CD4-positive, alpha-beta T cell (primary cell): ENCODE data around the gene SNTB2. TPM values are rescaled to one million over a fixed set of nuclear protein-coding genes. Genes with fewer than 3 reads are reported as not detected.

Experiments
- ATAC-seq: fragments of 200-7000 bp; cut with Tn5 transposase; one replicate; pipeline ENCODE4 v1.10.0; 2022; ENCODE audit warnings: mild to moderate bottlenecking; ENCODE audit not compliant: poor library complexity
- CTCF ChIA-PET: fragments of 350-600 bp; sonication (Branson Sonifier 250); formaldehyde crosslinking; loops from one replicate; lab custom pipeline; 2021; ENCODE audit warnings: antibody characterized with exemption, inconsistent platforms; lab: Charles Lee
- POLR2A ChIA-PET: fragments of 350-600 bp; sonication (Branson Sonifier 250); formaldehyde crosslinking; loops from one replicate; lab custom pipeline; 2021; ENCODE audit warnings: antibody characterized with exemption, inconsistent platforms; lab: Charles Lee
- DNase-seq, 14 experiments: peaks; one replicate each; pipeline ENCODE4 v3.0.0-alpha.2; 2013 to 2020; ENCODE audit warnings: mixed read lengths in 2 of 14
- H3K27ac ChIP-seq, 2 donors: one replicate each; pipeline versions ENCODE4 v1.5.1 to v1.7.0; 2013; ENCODE audit warnings: low read length in 2 of 2, low read depth in 1 of 2, mild to moderate bottlenecking in 1 of 2
- H3K27me3 ChIP-seq, 2 experiments: 1 replicate in 1 of 2; 2 replicates in 1 of 2; pipeline versions ENCODE4 v1.6.1 to v1.7.0; 2013; ENCODE audit warnings: low read length in 2 of 2, control low read depth in 1 of 2, mild to moderate bottlenecking in 1 of 2, moderate library complexity in 1 of 2; ENCODE audit not compliant: insufficient read depth in 2 of 2, control insufficient read depth in 1 of 2
- H3K36me3 ChIP-seq: one replicate; pipeline ENCODE4 v1.6.1; 2013; ENCODE audit warnings: low read length, control low read depth; ENCODE audit not compliant: insufficient read depth
- H3K4me1 ChIP-seq: one replicate; pipeline ENCODE4 v1.6.1; 2013; ENCODE audit warnings: low read length, control low read depth; ENCODE audit not compliant: insufficient read depth
- H3K4me3 ChIP-seq: one replicate; pipeline ENCODE4 v1.5.1; 2013; ENCODE audit warnings: mild to moderate bottlenecking, low read length, moderate library complexity
- H3K9me3 ChIP-seq, 2 experiments: 1 replicate in 1 of 2; 2 replicates in 1 of 2; pipeline versions ENCODE4 v1.6.1 to v1.7.0; 2013; ENCODE audit warnings: low read length in 2 of 2, mild to moderate bottlenecking in 2 of 2, control low read depth in 1 of 2, moderate library complexity in 1 of 2; ENCODE audit not compliant: control insufficient read depth in 1 of 2, insufficient read depth in 1 of 2
- H3K27ac Mint-ChIP-seq: one replicate; pipeline ENCODE4 v1.8.0; 2020; ENCODE audit warnings: mixed read lengths
- H3K27me3 Mint-ChIP-seq: one replicate; pipeline ENCODE4 v1.8.0; 2021; ENCODE audit warnings: mixed read lengths
- H3K36me3 Mint-ChIP-seq: one replicate; pipeline ENCODE4 v1.8.0; 2021; ENCODE audit warnings: low read depth, mixed read lengths
- H3K4me1 Mint-ChIP-seq: one replicate; pipeline ENCODE4 v1.8.0; 2021; ENCODE audit warnings: low read depth, mixed read lengths
- H3K4me3 Mint-ChIP-seq: one replicate; pipeline ENCODE4 v1.8.0; 2020; ENCODE audit warnings: mild to moderate bottlenecking, mixed read lengths
- H3K9me3 Mint-ChIP-seq: one replicate; pipeline ENCODE4 v1.8.0; 2020; ENCODE audit warnings: mixed read lengths
- CTCF ChIP-seq: fragments of 200-600 bp; IDR thresholded peaks from one replicate; pipeline ENCODE4 v1.8.0; 2022; ENCODE audit warnings: antibody characterized with exemption, mild to moderate bottlenecking
- intact Hi-C, 2 experiments: fragments of 100-400 bp; cut with DNase I in 1 of 2; cut with micrococcal nuclease in 1 of 2; formaldehyde crosslinking; loops; one replicate each; pipeline versions ENCODE4 v1.15.1 to v1.9.0; 2023 to 2025; cut with DNase I, micrococcal nuclease
- total RNA-seq, 174 experiments: library from RNA in 2 of 174; stranded (reverse) in 2 of 174; gene quantifications; one replicate each; pipeline ENCODE4 v1.2.3 and lab custom pipeline; 2021 to 2026

SNTB2 gene
- total RNA-seq, 2 experiments from 2014 or later = 10.1 to 11.4 TPM

- no peak overlapping the region for H3K27ac ChIP-seq
- H3K4me3 ChIP-seq = no peak overlapping the region
- no peak overlapping the region for H3K27ac Mint-ChIP-seq
- H3K27me3 Mint-ChIP-seq = no peaks in the 10 kb centered on the region
- intact Hi-C loops = no loop called here
- no peaks in the 10 kb centered on the region for H3K27me3 ChIP-seq
- POLR2A ChIA-PET = interaction anchor here (1.5 kb wide), 1 partner anchor 17 kb away, joined by 3 read pairs; the partner anchor contains the start of gene SNTB2
- peaks cover 14% of the 10 kb centered on the region for H3K4me1 ChIP-seq
- peaks cover 43% of the 10 kb centered on the region for H3K36me3 ChIP-seq
- TF ChIP-seq CTCF = no peak
- DNase-seq (no peak), ATAC-seq (no peak)
- no peak overlapping the region for H3K4me3 Mint-ChIP-seq
- CTCF ChIA-PET = no interaction called here
- no peaks in the 10 kb centered on the region for H3K9me3 Mint-ChIP-seq
- H3K36me3 Mint-ChIP-seq = peaks cover 58% of the 10 kb centered on the region
- H3K9me3 ChIP-seq = no peaks in the 10 kb centered on the region
- peaks cover 23% of the 10 kb centered on the region for H3K4me1 Mint-ChIP-seq
Observed at GRCh38 chr16:69169607-69170352, 17.2 kb upstream of the SNTB2 start.

GRCh38 chr16:69171325-69172084, 15.5 kb upstream of the SNTB2 start:
- Histone ChIP-seq H3K27ac (no peak overlapping the region), H3K4me3 (no peak overlapping the region), H3K36me3 (peaks cover 35% of the 10 kb centered on the region), H3K27me3 (no peaks in the 10 kb centered on the region), H3K4me1 (peaks cover 4% of the 10 kb centered on the region), H3K9me3 (no peaks in the 10 kb centered on the region)
- ATAC-seq (no peak), DNase-seq (no peak)
- H3K4me1 Mint-ChIP-seq = peaks cover 9% of the 10 kb centered on the region
- no peak overlapping the region for H3K27ac Mint-ChIP-seq
- no peaks in the 10 kb centered on the region for H3K27me3 Mint-ChIP-seq
- intact Hi-C loops = no loop called here
- TF ChIP-seq CTCF = no peak
- POLR2A ChIA-PET = interaction anchor here (1.5 kb wide), 1 partner anchor 15 kb away, joined by 3 read pairs; the partner anchor contains the start of gene SNTB2
- CTCF ChIA-PET = no interaction called here
- H3K4me3 Mint-ChIP-seq = no peak overlapping the region
- H3K9me3 Mint-ChIP-seq = no peaks in the 10 kb centered on the region
- H3K36me3 Mint-ChIP-seq = peaks cover 40% of the 10 kb centered on the region

GRCh38 chr16:69176033-69176800, 10.7 kb upstream of the SNTB2 start:
- no peak for DNase-seq
- no peaks in the 10 kb centered on the region for H3K27me3 Mint-ChIP-seq
- intact Hi-C loops = no loop called here
- no peak overlapping the region for H3K4me3 ChIP-seq
- peaks cover 3% of the 10 kb centered on the region for H3K36me3 Mint-ChIP-seq
- H3K36me3 ChIP-seq = no peaks in the 10 kb centered on the region
- TF ChIP-seq CTCF = no peak
- no peaks in the 10 kb centered on the region for H3K4me1 Mint-ChIP-seq
- H3K9me3 Mint-ChIP-seq = no peaks in the 10 kb centered on the region
- no peak overlapping the region for H3K27ac ChIP-seq
- H3K27me3 ChIP-seq = no peaks in the 10 kb centered on the region
- no peak for ATAC-seq
- ChIA-PET CTCF (interaction anchor here (1.2 to 1.3 kb wide), 2 partner anchors 12 to 15 kb away, joined by 3 read pairs; no protein-coding TSS in a partner anchor), POLR2A (no interaction called here)
- H3K9me3 ChIP-seq = no peaks in the 10 kb centered on the region
- no peaks in the 10 kb centered on the region for H3K4me1 ChIP-seq
- no peak overlapping the region for H3K4me3 Mint-ChIP-seq
- H3K27ac Mint-ChIP-seq = no peak overlapping the region
